HEK293 (cell line): Measurements from ENCODE around the gene KIF20B.

ENCODE experiments used
- CTCF ChIA-PET: fragments of 350-600 bp; formaldehyde crosslinking; extraction: SDS; loops from one replicate; lab custom pipeline; 2021; ENCODE audit warnings: antibody characterized with exemption; lab: Yijun Ruan, JAX
- POLR2A ChIA-PET: fragments of 300-600 bp; formaldehyde crosslinking; extraction: SDS; loops from one replicate; lab custom pipeline; 2020; ENCODE audit warnings: antibody characterized with exemption, inconsistent platforms; lab: Yijun Ruan, JAX
- H3K27ac ChIP-seq: fragments of 200-500 bp; sonication (Bioruptor generic); 2 replicates; pipeline ENCODE4 v1.5.1; 2014; ENCODE audit warnings: low read depth, low read length, control low read depth, inconsistent platforms; ENCODE audit errors: extremely low read depth
- H3K36me3 ChIP-seq, 2 experiments: fragments of 200-500 bp in 1 of 2; sonication (Bioruptor generic) in 1 of 2; 1 replicate in 1 of 2; 2 replicates in 1 of 2; pipeline ENCODE4 v1.5.1; 2014 to 2017; ENCODE audit warnings: inconsistent platforms in 2 of 2, low read length in 2 of 2; ENCODE audit not compliant: control insufficient read depth in 2 of 2, insufficient read depth in 1 of 2
- H3K4me1 ChIP-seq: fragments of 200-500 bp; sonication (Bioruptor generic); 2 replicates; pipeline ENCODE4 v1.5.1; 2014; ENCODE audit warnings: mild to moderate bottlenecking, low read length, inconsistent platforms; ENCODE audit not compliant: control insufficient read depth, insufficient read depth
- H3K4me3 ChIP-seq: 2 replicates; pipeline ENCODE4 v1.5.1; 2011; ENCODE audit warnings: low read depth, mild to moderate bottlenecking, control low read depth, low read length, moderate library complexity
- H3K9me3 ChIP-seq: fragments of 200-500 bp; sonication (Bioruptor generic); 2 replicates; pipeline ENCODE4 v1.5.1; 2014; ENCODE audit warnings: low read depth, low read length, inconsistent platforms; ENCODE audit not compliant: control insufficient read depth, insufficient read depth
- CTCF ChIP-seq: fragments of 450-650 bp; formaldehyde crosslinking; IDR thresholded peaks from 2 replicates; pipeline ENCODE4 v1.5.1; 2016; ENCODE audit warnings: missing biosample characterization, missing genetic modification characterization
- ELK4 ChIP-seq: IDR thresholded peaks from 2 replicates; pipeline ENCODE4 v1.6.1; 2011; ENCODE audit warnings: mild to moderate bottlenecking, low read depth, low read length, borderline replicate concordance
- GFI1B ChIP-seq: fragments of 450-650 bp; formaldehyde crosslinking; IDR thresholded peaks from 2 replicates; pipeline ENCODE4 v1.5.1; 2016; ENCODE audit warnings: missing biosample characterization, missing genetic modification characterization
- HOXD13 ChIP-seq: sonication (generic); formaldehyde crosslinking; IDR thresholded peaks from 2 replicates; pipeline ENCODE4 v1.8.0; 2022; ENCODE audit warnings: missing genetic modification reagents, borderline replicate concordance
- IKZF3 ChIP-seq: fragments of 450-650 bp; IDR thresholded peaks from 2 replicates; pipeline ENCODE4 v1.5.0; 2018; ENCODE audit warnings: missing biosample characterization, mild to moderate bottlenecking, missing genetic modification characterization, moderate library complexity
- KLF1 ChIP-seq: fragments of 450-650 bp; formaldehyde crosslinking; IDR thresholded peaks from 2 replicates; pipeline ENCODE4 v1.5.1; 2016; ENCODE audit warnings: missing biosample characterization, missing genetic modification characterization
- MZF1 ChIP-seq: fragments of 450-650 bp; formaldehyde crosslinking; IDR thresholded peaks from 2 replicates; pipeline ENCODE4 v1.5.1; 2017; ENCODE audit warnings: missing biosample characterization, missing genetic modification characterization, borderline replicate concordance
- ZBTB8A ChIP-seq: fragments of 450-650 bp; formaldehyde crosslinking; IDR thresholded peaks from 2 replicates; pipeline ENCODE4 v1.5.1; 2016; ENCODE audit warnings: missing biosample characterization, missing genetic modification characterization
- ZNF148 ChIP-seq: fragments of 450-650 bp; formaldehyde crosslinking; IDR thresholded peaks from 2 replicates; pipeline ENCODE4 v1.5.0; 2017; ENCODE audit warnings: missing biosample characterization, missing genetic modification characterization, borderline replicate concordance
- ZNF175 ChIP-seq: fragments of 450-650 bp; formaldehyde crosslinking; IDR thresholded peaks from 2 replicates; pipeline ENCODE4 v1.5.1; 2016; ENCODE audit warnings: missing biosample characterization, missing genetic modification characterization
- ZNF184 ChIP-seq: fragments of 450-650 bp; IDR thresholded peaks from 2 replicates; pipeline ENCODE4 v1.5.1; 2018; ENCODE audit warnings: missing biosample characterization, mild to moderate bottlenecking, missing genetic modification characterization
- ZNF26 ChIP-seq: fragments of 450-650 bp; formaldehyde crosslinking; IDR thresholded peaks from 2 replicates; pipeline ENCODE4 v1.5.1; 2016; ENCODE audit warnings: missing biosample characterization, missing genetic modification characterization
- ZNF366 ChIP-seq: fragments of 450-650 bp; formaldehyde crosslinking; conservative IDR thresholded peaks from 2 replicates; pipeline ENCODE4 v1.5.1; 2016; ENCODE audit warnings: missing biosample characterization, missing genetic modification characterization
- ZNF433 ChIP-seq: fragments of 450-650 bp; formaldehyde crosslinking; IDR thresholded peaks from 2 replicates; pipeline ENCODE4 v1.5.1; 2016; ENCODE audit warnings: missing biosample characterization, missing genetic modification characterization, low read depth
- ZNF514 ChIP-seq: fragments of 450-650 bp; formaldehyde crosslinking; IDR thresholded peaks from 2 replicates; pipeline ENCODE4 v1.5.1; 2016; ENCODE audit warnings: missing biosample characterization, missing genetic modification characterization
- ZNF544 ChIP-seq: fragments of 450-650 bp; formaldehyde crosslinking; IDR thresholded peaks from 2 replicates; pipeline ENCODE4 v1.5.0; 2017; ENCODE audit warnings: missing biosample characterization, missing genetic modification characterization
- ZNF571 ChIP-seq: fragments of 450-650 bp; formaldehyde crosslinking; IDR thresholded peaks from 2 replicates; pipeline ENCODE4 v1.5.0; 2017; ENCODE audit warnings: missing biosample characterization, missing genetic modification characterization
- ZNF596 ChIP-seq: fragments of 450-650 bp; IDR thresholded peaks from 2 replicates; pipeline ENCODE4 v1.5.0; 2018; ENCODE audit warnings: missing biosample characterization, mild to moderate bottlenecking, missing genetic modification characterization, moderate library complexity
- ZNF639 ChIP-seq: fragments of 450-650 bp; formaldehyde crosslinking; IDR thresholded peaks from 2 replicates; pipeline ENCODE4 v1.5.1; 2016; ENCODE audit warnings: missing biosample characterization, missing genetic modification characterization
- ZNF654 ChIP-seq: fragments of 450-650 bp; formaldehyde crosslinking; IDR thresholded peaks from 2 replicates; pipeline ENCODE4 v1.5.1; 2016; ENCODE audit warnings: low read depth, missing biosample characterization, missing genetic modification characterization
- ZNF670 ChIP-seq: fragments of 450-650 bp; formaldehyde crosslinking; IDR thresholded peaks from 2 replicates; pipeline ENCODE4 v1.5.1; 2016; ENCODE audit warnings: missing biosample characterization, missing genetic modification characterization, low read depth
- ZNF776 ChIP-seq: fragments of 450-650 bp; formaldehyde crosslinking; IDR thresholded peaks from 2 replicates; pipeline ENCODE4 v1.5.0; 2017; ENCODE audit warnings: missing biosample characterization, missing genetic modification characterization, borderline replicate concordance
- ZNF785 ChIP-seq: fragments of 450-650 bp; formaldehyde crosslinking; IDR thresholded peaks from 2 replicates; pipeline ENCODE4 v1.5.1; 2016; ENCODE audit warnings: missing biosample characterization, missing genetic modification characterization

Gene KIF20B

GRCh38 chr10:89792187-89792586 lies 90.8 kb downstream of the KIF20B start (continued):
- TF ChIP-seq ZNF639, result no peak
- TF ChIP-seq ZNF514 (tag by site-specific recombination), result no peak
- TF ChIP-seq GFI1B (tag by site-specific recombination), result no peak
- no peak for TF ChIP-seq ZNF184 (tag by site-specific recombination)
- TF ChIP-seq KLF1 (tag by site-specific recombination), result no peak
- no peak for TF ChIP-seq HOXD13 (CRISPR knock-in tag)
- TF ChIP-seq ZBTB8A (tag by site-specific recombination), result no peak

- H3K4me3 ChIP-seq, result no peak overlapping the region
- TF ChIP-seq ZNF433 (no peak), CTCF (tag by site-specific recombination) (peak; percentile 62), ZNF654 (peak; percentile 90)
- no peak overlapping the region for H3K27ac ChIP-seq
- ChIA-PET POLR2A (no interaction called here), CTCF (interaction anchor here (0.6 to 1.4 kb wide), 8 partner anchors 9 to 1072 kb away, joined by 3 to 4 read pairs (median 3); no protein-coding TSS in a partner anchor)
- H3K4me1 ChIP-seq, result no peaks in the 10 kb centered on the region
- H3K9me3 ChIP-seq, result no peaks in the 10 kb centered on the region
- no peaks in the 10 kb centered on the region for H3K36me3 ChIP-seq
Observed at GRCh38 chr10:89793649-89794254, 92.4 kb downstream of the KIF20B start.

GRCh38 chr10:89795840-89796239 lies 94.5 kb downstream of the KIF20B start:
- Histone ChIP-seq H3K4me1 (no peaks in the 10 kb centered on the region), H3K27ac (no peak overlapping the region), H3K9me3 (no peaks in the 10 kb centered on the region), H3K4me3 (no peak overlapping the region), H3K36me3 (no peaks in the 10 kb centered on the region)
- ChIA-PET CTCF (interaction anchor here (1.2 kb wide), 1 partner anchor 157 kb away, joined by 3 read pairs; no protein-coding TSS in a partner anchor), POLR2A (no interaction called here)
- TF ChIP-seq MZF1 (no peak), ZNF366 (no peak), ZNF571 (tag by site-specific recombination) (no peak), ZNF433 (no peak)

- no peaks in the 10 kb centered on the region for H3K36me3 ChIP-seq
- no peak overlapping the region for H3K4me3 ChIP-seq
- no peaks in the 10 kb centered on the region for H3K4me1 ChIP-seq
- H3K27ac ChIP-seq, result no peak overlapping the region
- ChIA-PET CTCF (no interaction called here), POLR2A (no interaction called here)
- no peaks in the 10 kb centered on the region for H3K9me3 ChIP-seq
- TF ChIP-seq ZNF776 (tag by site-specific recombination) (no peak), ZNF785 (tag by site-specific recombination) (no peak), ZNF148 (tag by site-specific recombination) (no peak), ELK4 (no peak), ZNF26 (tag by site-specific recombination) (no peak), ZNF544 (tag by site-specific recombination) (no peak), ZNF175 (tag by site-specific recombination) (no peak), IKZF3 (tag by site-specific recombination) (no peak), ZNF596 (tag by site-specific recombination) (no peak), ZNF670 (tag by site-specific recombination) (no peak)
Observed at GRCh38 chr10:89798092-89798491, 96.7 kb downstream of the KIF20B start.
